Glutamatergic neuron (in vitro differentiated cells): ENCODE measurements around the gene CPEB4. TPM values are rescaled to one million over a fixed set of nuclear protein-coding genes. Genes with fewer than 3 reads are reported as not detected.

ENCODE experiments used
- DNase-seq: peaks from one replicate; pipeline ENCODE4 v3.0.0; 2022
- H3K27ac Mint-ChIP-seq: one replicate; pipeline ENCODE4 v1.8.0; 2020; ENCODE audit warnings: mild to moderate bottlenecking, mixed read lengths, inconsistent platforms; ENCODE audit not compliant: unreplicated experiment
- H3K27me3 Mint-ChIP-seq: one replicate; pipeline ENCODE4 v1.8.0; 2020; ENCODE audit warnings: mild to moderate bottlenecking, moderate library complexity, mixed read lengths, inconsistent platforms; ENCODE audit not compliant: unreplicated experiment
- H3K36me3 Mint-ChIP-seq: one replicate; pipeline ENCODE4 v1.8.0; 2020; ENCODE audit warnings: mild to moderate bottlenecking, mixed read lengths, inconsistent platforms; ENCODE audit not compliant: unreplicated experiment
- H3K4me1 Mint-ChIP-seq: one replicate; pipeline ENCODE4 v1.8.0; 2020; ENCODE audit warnings: mild to moderate bottlenecking, low read depth, mixed read lengths, inconsistent platforms; ENCODE audit not compliant: unreplicated experiment
- H3K4me3 Mint-ChIP-seq: one replicate; pipeline ENCODE4 v1.8.0; 2020; ENCODE audit warnings: mild to moderate bottlenecking, mixed read lengths, inconsistent platforms; ENCODE audit not compliant: unreplicated experiment
- H3K9me3 Mint-ChIP-seq: one replicate; pipeline ENCODE4 v1.8.0; 2020; ENCODE audit warnings: mild to moderate bottlenecking, moderate library complexity, mixed read lengths, inconsistent platforms; ENCODE audit not compliant: unreplicated experiment
- total RNA-seq: library from RNA; stranded (reverse); fragmentation: NEBNext Ultra II Directional; extraction: Animal tissue kit (Norgen Biotek cat#: 25700); gene quantifications from one replicate; pipeline ENCODE4 v1.2.1, GENCODE V29; 2021; ENCODE audit not compliant: unreplicated experiment
- TF ChIP-seq, protein P1 (sequence below): fragments of 200-600 bp; sonication (generic); IDR thresholded peaks from one replicate; pipeline ENCODE4 v1.5.0; 2021; ENCODE audit not compliant: partially characterized antibody, unreplicated experiment

The CPEB4 gene
- total RNA-seq, 1 donor from 2014 or later: 104 TPM

DNA sequence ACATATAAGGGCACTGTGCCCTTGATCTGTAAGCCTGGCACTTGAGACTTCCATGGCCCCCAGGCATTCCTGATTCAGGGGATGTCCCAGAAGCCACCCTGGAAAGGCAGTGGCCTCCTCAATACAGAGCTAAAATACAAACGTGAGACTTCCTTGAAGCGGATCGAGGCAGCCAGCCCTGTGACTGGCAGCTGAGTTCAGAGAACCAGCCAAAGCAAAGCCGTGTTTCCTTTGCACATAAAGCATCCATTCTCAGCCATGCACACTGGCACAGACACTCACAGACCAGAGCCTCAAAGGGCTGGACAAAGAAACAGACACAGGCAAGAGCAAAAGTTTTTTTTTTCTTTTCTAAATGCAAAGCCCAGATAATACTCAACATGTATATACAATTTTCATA is 18.8 kb upstream of the CPEB4 start:
- no peak overlapping the region for H3K4me3 Mint-ChIP-seq
- DNase-seq: no peak
- H3K27ac Mint-ChIP-seq: no peak overlapping the region

DNA sequence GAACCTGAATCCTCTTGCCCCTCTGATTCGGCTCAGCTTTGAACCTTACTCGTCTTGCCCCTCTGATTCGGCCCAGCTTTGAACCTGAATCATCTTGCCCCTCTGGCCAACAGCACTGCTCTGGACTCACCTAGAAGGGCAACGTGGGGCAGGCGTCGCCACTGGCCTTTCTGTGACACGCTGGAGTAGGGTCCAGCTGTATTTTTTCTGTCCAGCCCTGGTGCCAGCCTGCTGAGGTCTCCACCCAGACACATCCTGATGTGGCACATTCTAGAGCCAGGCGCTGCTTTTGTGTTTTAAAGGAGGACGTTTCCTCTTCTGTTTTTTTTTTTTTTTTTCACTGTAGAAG is 15.2 kb upstream of the CPEB4 start:
- Mint-ChIP-seq H3K9me3 (no peaks in the 10 kb centered on the region), H3K27me3 (no peaks in the 10 kb centered on the region), H3K27ac (no peak overlapping the region), H3K36me3 (peaks cover 4% of the 10 kb centered on the region), H3K4me3 (no peak overlapping the region), H3K4me1 (peaks cover 9% of the 10 kb centered on the region)
- TF ChIP-seq, protein P1, sequence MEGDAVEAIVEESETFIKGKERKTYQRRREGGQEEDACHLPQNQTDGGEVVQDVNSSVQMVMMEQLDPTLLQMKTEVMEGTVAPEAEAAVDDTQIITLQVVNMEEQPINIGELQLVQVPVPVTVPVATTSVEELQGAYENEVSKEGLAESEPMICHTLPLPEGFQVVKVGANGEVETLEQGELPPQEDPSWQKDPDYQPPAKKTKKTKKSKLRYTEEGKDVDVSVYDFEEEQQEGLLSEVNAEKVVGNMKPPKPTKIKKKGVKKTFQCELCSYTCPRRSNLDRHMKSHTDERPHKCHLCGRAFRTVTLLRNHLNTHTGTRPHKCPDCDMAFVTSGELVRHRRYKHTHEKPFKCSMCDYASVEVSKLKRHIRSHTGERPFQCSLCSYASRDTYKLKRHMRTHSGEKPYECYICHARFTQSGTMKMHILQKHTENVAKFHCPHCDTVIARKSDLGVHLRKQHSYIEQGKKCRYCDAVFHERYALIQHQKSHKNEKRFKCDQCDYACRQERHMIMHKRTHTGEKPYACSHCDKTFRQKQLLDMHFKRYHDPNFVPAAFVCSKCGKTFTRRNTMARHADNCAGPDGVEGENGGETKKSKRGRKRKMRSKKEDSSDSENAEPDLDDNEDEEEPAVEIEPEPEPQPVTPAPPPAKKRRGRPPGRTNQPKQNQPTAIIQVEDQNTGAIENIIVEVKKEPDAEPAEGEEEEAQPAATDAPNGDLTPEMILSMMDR: no peak
- no peak for DNase-seq

More for the DNA sequence above, 18.8 kb upstream of the CPEB4 start:
- Mint-ChIP-seq H3K27me3 (peaks cover 4% of the 10 kb centered on the region), H3K4me1 (peaks cover 23% of the 10 kb centered on the region), H3K9me3 (no peaks in the 10 kb centered on the region), H3K36me3 (peaks cover 8% of the 10 kb centered on the region)
- TF ChIP-seq, protein P1: no peak

DNA sequence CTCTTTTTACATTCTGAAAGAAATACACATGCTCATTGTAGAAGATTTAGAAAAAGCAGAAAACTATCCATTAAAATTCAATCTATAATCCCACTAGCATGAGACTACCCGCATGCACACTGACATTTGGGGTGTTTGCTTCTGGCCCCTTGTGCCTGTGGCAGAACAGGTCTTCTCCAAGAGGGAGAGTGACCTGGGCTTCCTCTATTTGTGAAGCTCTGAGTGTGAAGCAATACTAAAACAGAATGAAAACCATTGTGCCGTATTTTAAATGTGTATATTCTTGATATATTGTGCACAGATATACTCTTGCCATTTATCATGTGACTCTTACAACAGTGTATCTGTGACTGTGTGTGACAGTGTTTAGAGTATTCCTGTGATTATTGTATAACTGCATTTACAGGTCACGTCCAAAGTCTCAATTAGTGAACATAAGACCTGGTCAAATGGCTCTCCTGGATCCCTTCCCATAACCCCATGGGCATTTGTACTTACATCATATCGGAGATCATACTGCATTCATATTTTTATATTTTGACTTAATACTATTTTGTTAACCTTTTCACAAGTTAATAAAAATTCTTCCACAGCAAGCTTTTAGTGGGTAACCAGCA is 14.7 kb upstream of the CPEB4 start:
- DNase-seq: no peak
- H3K36me3 Mint-ChIP-seq: peaks cover 3% of the 10 kb centered on the region
- H3K27ac Mint-ChIP-seq: no peak overlapping the region
- TF ChIP-seq, protein P1: no peak
- H3K27me3 Mint-ChIP-seq: no peaks in the 10 kb centered on the region
- H3K9me3 Mint-ChIP-seq: no peaks in the 10 kb centered on the region
- peaks cover 13% of the 10 kb centered on the region for H3K4me1 Mint-ChIP-seq
- no peak overlapping the region for H3K4me3 Mint-ChIP-seq

DNA sequence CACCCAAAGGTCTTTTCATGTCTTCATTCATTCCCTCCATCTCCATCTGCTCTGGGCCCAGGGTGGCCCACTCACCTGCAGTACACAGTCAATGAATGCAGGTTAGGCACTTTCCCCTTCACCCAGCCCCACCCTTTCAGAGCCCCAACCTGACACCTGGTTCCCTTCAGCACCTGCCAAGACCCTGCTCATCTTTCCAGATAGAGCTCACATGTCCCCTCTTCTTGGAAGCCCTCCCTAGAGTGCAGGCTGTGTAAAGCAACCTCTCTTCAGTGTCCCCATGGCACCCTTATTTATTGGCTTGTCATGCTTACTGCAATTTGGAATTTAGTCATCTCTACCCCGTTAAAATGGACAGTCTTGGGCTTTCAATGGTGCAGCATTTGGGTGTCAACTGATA is 13.0 kb upstream of the CPEB4 start:
- H3K27ac Mint-ChIP-seq: peak overlapping the region; percentile 13
- no peak overlapping the region for H3K4me3 Mint-ChIP-seq
- peaks cover 17% of the 10 kb centered on the region for H3K4me1 Mint-ChIP-seq
- no peaks in the 10 kb centered on the region for H3K27me3 Mint-ChIP-seq
- peaks cover 3% of the 10 kb centered on the region for H3K36me3 Mint-ChIP-seq
- no peaks in the 10 kb centered on the region for H3K9me3 Mint-ChIP-seq
- TF ChIP-seq, protein P1: no peak
- no peak for DNase-seq

DNA sequence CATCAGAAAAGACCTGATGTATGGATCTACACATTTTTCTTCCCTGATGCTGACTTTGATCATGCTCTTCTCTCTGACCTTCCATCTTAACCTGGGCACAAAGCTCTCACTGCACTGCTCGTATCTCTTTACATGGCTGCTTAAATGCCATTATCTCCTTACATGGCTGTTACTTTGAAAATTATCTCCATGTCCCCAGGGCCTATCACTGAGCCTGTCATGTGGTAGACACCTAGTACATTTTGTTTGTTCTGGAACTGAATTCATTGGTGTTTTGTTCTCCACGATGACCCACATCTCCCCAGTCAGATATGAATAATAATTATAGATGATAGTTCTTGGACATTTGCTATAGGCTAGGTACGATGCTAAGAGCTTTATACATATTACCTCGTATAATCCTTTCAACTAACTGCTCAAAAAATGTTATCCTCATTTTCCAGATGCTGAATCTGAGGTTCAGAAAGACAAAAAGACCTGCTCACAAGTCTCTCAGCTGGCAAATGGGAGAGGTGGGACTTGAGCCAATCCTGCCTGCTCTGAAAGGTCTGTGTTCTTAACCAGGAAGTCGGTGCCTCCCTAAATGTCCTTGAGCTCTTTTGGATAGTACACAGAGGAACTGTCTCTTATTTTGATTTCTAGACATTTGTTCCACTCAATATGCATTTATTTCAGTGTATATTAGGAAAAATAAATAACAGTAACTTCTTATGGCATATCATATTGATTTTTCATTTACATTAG is 9.8 kb upstream of the CPEB4 start:
- peak overlapping the region; percentile 56 for H3K27ac Mint-ChIP-seq
- DNase-seq: no peak
- TF ChIP-seq, protein P1: no peak
- H3K36me3 Mint-ChIP-seq: peaks cover 2% of the 10 kb centered on the region
- H3K9me3 Mint-ChIP-seq: no peaks in the 10 kb centered on the region
- H3K4me3 Mint-ChIP-seq: no peak overlapping the region
- no peaks in the 10 kb centered on the region for H3K27me3 Mint-ChIP-seq
- peaks cover 10% of the 10 kb centered on the region for H3K4me1 Mint-ChIP-seq
